Gastroesophageal sphincter (tissue), 2 donors: Measurements from ENCODE around the gene TTC9.

ENCODE experiments used
- POLR2A ChIP-seq, 2 donors: fragments of 450-650 bp; IDR thresholded peaks; one replicate each; pipeline ENCODE4 v1.6.1; 2017; ENCODE audit warnings: antibody characterized with exemption in 2 of 2, mild to moderate bottlenecking in 2 of 2, moderate library complexity in 1 of 2
- POLR2AphosphoS5 ChIP-seq: sonication (generic); formaldehyde crosslinking; IDR thresholded peaks from one replicate; pipeline ENCODE4 v1.6.1; 2017; ENCODE audit warnings: antibody characterized with exemption

- TF ChIP-seq POLR2A (IDR thresholded peaks at IDR 0.05), result no peak
- TF ChIP-seq POLR2AphosphoS5, result no peak
These were observed 29.4 kb downstream of the TTC9 start for GRCh38 chr14:70670992-70671651.
